ENCODE data around the gene SNX33. TPM values are rescaled to one million over a fixed set of nuclear protein-coding genes. Genes with fewer than 3 reads are reported as not detected.
A peak's percentile ranks its signal among the peaks of the same experiment; 100 is the strongest.

The SNX33 gene
- total RNA-seq, 1 donor from 2014 or later = 29.3 TPM

DNA sequence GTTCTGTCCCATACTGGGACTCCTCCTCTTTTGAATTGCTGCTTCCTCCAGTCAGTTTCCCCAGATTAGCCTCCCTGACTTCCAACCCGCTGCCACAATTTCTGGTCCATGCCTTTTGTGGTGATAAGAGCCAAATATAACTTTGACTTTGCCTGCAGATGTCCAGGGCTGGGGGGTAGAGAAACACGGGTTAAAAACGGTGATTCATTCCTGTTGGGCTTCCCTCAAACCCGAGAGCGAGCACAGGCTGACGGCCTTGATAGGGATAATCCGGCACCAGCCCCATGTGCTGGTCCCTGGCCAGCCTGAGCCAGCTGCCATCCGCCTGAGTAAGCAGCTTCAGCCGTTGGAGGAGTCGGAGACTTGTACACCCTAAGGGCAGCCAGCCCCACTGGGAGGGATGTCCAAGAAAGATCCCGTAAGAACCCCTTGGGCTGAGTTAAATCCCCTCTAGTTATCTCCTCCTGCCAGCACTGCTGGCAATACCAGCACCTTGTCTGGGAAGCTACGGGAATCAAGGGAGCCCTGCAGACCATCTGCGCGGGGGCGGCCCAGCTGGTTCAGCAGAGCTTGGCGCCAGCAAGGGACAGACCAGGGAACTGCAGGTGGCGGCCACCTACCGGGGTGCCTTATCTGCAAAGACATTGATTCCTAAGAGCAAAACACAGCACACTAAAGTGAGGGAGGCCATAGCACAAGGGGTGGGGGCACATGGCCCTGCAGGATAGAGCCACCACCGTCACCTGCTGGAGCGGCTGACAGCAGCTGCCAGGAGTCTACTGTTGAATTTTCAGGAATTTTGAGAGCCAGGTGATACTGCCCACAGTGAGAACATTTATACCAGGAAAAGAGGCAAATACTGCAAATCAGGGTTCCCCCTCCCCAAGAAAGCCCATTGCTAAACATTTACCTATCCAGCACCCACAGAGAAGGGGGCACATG is 46.8 kb downstream of the SNX33 start:
- H3K27me3 Mint-ChIP-seq = peaks cover 17% of the 10 kb centered on the region
- TF ChIP-seq, protein P1, sequence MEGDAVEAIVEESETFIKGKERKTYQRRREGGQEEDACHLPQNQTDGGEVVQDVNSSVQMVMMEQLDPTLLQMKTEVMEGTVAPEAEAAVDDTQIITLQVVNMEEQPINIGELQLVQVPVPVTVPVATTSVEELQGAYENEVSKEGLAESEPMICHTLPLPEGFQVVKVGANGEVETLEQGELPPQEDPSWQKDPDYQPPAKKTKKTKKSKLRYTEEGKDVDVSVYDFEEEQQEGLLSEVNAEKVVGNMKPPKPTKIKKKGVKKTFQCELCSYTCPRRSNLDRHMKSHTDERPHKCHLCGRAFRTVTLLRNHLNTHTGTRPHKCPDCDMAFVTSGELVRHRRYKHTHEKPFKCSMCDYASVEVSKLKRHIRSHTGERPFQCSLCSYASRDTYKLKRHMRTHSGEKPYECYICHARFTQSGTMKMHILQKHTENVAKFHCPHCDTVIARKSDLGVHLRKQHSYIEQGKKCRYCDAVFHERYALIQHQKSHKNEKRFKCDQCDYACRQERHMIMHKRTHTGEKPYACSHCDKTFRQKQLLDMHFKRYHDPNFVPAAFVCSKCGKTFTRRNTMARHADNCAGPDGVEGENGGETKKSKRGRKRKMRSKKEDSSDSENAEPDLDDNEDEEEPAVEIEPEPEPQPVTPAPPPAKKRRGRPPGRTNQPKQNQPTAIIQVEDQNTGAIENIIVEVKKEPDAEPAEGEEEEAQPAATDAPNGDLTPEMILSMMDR (IDR thresholded peaks at IDR 0.05; ENCODE audit: unreplicated experiment) = peak; percentile 68
- H3K9me3 Mint-ChIP-seq (ENCODE audit: low read depth) = no peaks in the 10 kb centered on the region
- no peaks in the 10 kb centered on the region for H3K36me3 Mint-ChIP-seq (ENCODE audit: insufficient read depth)
- peaks cover 8% of the 10 kb centered on the region for H3K4me1 Mint-ChIP-seq (ENCODE audit: low read depth)
- peak overlapping the region; percentile 73 for H3K27ac Mint-ChIP-seq
- H3K4me3 Mint-ChIP-seq (ENCODE audit: low read depth) = no peak overlapping the region
- DNase-seq (ENCODE audit: low spot score, unreplicated experiment) = peak; percentile 55

DNA sequence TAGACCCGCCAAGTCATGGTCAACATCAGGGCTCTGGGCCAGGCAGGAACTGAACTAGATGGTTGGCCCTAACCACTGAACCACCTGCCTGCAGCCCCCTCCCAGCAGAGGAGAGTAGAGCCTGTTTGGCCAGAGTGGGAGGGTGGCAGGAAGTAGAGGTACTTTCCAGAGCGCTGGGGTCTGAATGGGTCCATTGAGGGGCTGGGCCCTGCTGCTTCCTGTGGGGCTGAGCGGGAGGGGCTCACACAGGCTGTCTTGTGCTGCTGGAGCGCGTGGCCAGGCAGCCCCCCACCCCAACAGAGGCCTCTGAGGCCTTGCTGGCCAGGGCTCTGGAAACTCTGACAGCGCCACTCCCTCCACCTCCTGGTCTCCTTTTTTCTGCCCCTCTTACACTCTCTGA is 47.5 kb downstream of the SNX33 start:
- Mint-ChIP-seq H3K27ac (peak overlapping the region; percentile 9), H3K36me3 (ENCODE audit: insufficient read depth) (no peaks in the 10 kb centered on the region), H3K9me3 (ENCODE audit: low read depth) (no peaks in the 10 kb centered on the region), H3K27me3 (peaks cover 17% of the 10 kb centered on the region), H3K4me1 (ENCODE audit: low read depth) (peaks cover 8% of the 10 kb centered on the region), H3K4me3 (ENCODE audit: low read depth) (no peak overlapping the region)
- TF ChIP-seq, protein P1 (IDR thresholded peaks at IDR 0.05; ENCODE audit: unreplicated experiment) = no peak
- no peak for DNase-seq (ENCODE audit: low spot score, unreplicated experiment)

DNA sequence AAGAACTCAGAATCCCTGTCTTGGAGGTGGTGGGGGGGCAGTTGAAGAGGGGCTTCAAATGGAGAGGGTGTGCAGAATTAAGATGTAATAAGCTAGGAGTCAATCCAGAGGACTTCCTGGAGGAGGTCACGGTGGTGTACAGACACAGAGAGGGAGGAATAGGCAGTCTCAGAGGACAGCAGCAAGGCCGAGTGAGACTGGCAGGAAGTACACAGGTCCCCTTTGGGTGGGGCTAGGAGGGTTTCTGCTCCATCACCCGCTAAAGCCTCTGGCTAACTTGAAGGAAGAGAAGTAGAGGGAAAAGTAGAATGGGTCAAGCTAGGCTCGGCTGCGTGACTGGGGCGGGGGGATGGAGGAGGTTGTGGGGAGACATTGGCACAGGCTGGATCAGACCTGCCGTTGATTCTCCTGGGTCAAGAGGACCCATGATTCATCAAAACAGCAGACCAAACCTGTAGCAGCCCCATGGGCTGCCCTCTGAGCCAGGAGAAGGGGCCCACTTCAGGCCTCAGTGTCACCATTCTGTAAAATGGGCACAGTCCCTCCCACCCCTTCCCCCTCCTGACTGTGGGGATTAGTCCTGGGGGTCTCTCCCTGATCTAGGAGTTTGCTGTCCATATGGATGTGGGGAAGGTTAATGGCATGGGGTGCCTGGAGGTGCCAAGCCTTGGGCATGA is 48.1 kb downstream of the SNX33 start:
- Mint-ChIP-seq H3K27me3 (peaks cover 17% of the 10 kb centered on the region), H3K27ac (no peak overlapping the region), H3K4me1 (ENCODE audit: low read depth) (peaks cover 8% of the 10 kb centered on the region), H3K4me3 (ENCODE audit: low read depth) (no peak overlapping the region), H3K36me3 (ENCODE audit: insufficient read depth) (no peaks in the 10 kb centered on the region), H3K9me3 (ENCODE audit: low read depth) (no peaks in the 10 kb centered on the region)
- TF ChIP-seq, protein P1 (IDR thresholded peaks at IDR 0.05; ENCODE audit: unreplicated experiment) = no peak
- DNase-seq (ENCODE audit: low spot score, unreplicated experiment) = no peak

DNA sequence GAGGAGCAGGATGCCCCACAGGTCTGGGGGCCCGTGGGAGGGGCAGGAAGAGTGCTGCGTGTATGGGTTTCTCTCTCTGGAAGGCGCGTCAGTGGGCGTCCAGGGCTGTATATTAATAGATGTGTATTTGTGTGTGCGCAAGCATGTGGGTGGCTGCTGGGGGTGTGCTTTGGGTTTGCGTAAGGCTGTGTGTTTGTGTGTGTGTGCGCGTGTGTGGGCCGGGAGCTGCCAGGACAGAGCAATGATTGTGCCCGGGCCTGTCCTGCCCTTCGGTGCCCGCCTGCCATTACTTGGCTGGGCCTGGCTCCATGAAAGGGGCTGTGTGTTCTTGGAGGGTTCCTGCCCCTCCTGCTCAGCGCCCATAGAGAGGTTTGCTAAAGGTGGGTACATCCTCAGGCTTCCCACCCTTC is 48.6 kb downstream of the SNX33 start:
- no peaks in the 10 kb centered on the region for H3K36me3 Mint-ChIP-seq (ENCODE audit: insufficient read depth)
- H3K9me3 Mint-ChIP-seq (ENCODE audit: low read depth) = no peaks in the 10 kb centered on the region
- H3K27me3 Mint-ChIP-seq = peaks cover 17% of the 10 kb centered on the region
- H3K4me3 Mint-ChIP-seq (ENCODE audit: low read depth) = no peak overlapping the region
- no peak overlapping the region for H3K27ac Mint-ChIP-seq
- peaks cover 8% of the 10 kb centered on the region for H3K4me1 Mint-ChIP-seq (ENCODE audit: low read depth)
- DNase-seq (ENCODE audit: low spot score, unreplicated experiment) = no peak
- TF ChIP-seq, protein P1 (IDR thresholded peaks at IDR 0.05; ENCODE audit: unreplicated experiment) = no peak

DNA sequence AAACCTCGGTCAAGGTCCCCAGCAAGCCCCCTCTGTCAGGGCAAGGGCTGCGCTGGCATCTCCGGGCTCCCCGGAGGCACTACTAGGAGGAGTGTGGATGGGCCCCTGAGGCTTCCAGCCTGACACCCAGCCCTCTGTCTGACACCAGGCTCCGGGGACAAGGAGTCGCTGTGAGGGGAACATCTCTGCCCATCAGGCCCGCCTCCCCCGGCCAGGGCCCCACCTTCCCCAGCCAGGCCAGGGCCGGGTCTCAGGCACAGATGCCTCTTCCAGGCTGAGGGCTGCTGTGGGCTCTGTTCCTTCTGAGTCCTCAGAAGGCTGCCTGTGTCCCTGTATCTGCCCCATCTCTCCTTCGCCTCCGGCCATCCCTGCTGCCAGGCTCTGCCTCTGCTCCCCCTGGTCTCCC is 49.1 kb downstream of the SNX33 start:
- Mint-ChIP-seq H3K36me3 (ENCODE audit: insufficient read depth) (no peaks in the 10 kb centered on the region), H3K4me1 (ENCODE audit: low read depth) (peaks cover 8% of the 10 kb centered on the region), H3K27me3 (peaks cover 19% of the 10 kb centered on the region), H3K9me3 (ENCODE audit: low read depth) (no peaks in the 10 kb centered on the region), H3K4me3 (ENCODE audit: low read depth) (no peak overlapping the region), H3K27ac (peak overlapping the region; percentile 76)
- TF ChIP-seq, protein P1 (IDR thresholded peaks at IDR 0.05; ENCODE audit: unreplicated experiment) = no peak
- no peak for DNase-seq (ENCODE audit: low spot score, unreplicated experiment)

All from progenitor cell of endocrine pancreas (in vitro differentiated cells).